GM19351 (cell line): ENCODE results near the gene ZSCAN12.

Experiments used
- ATAC-seq: cut with Tn5 transposase; IDR thresholded peaks from one replicate; pipeline ENCODE4 v1.9.1; 2021; ENCODE audit warnings: mild to moderate bottlenecking, moderate library complexity; ENCODE audit not compliant: unreplicated experiment

ZSCAN12 gene

DNA sequence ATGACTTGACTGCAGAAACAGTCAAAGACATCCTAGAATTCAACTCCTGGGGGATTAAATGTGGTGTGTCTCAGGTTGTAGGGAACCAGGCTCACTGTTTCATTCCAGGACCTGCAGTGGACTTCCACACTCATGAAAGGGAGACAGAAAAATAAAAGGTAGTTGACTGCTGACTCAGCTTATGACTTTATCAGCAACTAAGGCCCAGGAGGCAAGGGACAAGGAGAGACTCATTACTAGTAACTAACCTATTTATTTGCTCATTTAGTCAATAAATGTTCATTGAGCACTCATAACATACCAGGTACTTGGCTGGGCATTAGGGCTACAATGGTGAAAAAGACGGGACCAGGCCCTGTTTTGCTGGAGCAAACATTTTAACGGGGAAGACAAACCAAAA lies 66.5 kb downstream of the ZSCAN12 start:
- no peak for ATAC-seq

DNA sequence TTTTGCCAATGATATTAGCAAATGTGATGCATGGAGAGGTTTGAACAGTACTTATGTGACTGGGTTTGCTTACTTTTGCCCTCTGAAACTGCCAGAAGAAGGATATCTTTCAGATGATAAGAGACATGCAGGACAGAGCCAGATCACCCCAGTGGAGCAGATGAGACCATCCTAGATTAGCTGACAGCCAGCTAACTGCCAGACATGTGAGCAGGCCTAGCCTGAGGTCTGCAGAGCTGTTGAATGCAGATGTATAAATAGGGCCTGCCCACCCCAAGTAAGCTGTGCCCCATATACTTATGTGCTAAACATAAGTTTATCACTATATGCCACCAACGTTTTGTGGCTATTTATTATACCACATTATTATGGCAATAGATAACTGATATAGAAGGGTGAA lies 69.5 kb downstream of the ZSCAN12 start:
- no peak for ATAC-seq
